ENCODE results near the gene PAIP1.
"Not testable (repeated sequence)": the region's sequence is repeated elsewhere in the genome, so short reads cannot be mapped to it uniquely, and the experiment has no call there.

PAIP1 gene

DNA sequence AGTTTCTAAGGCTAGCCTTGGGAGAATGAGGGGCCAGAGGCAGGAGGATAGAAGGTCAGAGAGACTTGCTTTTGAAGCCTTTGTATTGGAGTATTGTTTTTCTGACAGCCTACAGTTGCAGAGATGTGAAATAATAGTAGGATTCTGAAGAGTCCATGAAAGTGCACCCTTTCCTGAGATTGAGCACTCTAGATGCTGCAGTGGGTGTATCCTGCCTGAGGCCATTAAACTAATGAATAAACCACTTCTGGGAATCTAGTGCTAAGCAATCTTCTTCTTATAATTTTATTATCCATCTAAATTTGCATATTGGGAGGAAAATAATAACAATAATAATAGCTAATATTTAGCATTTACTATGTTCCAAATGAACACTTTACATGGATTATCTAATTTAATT is 26.8 kb upstream of the PAIP1 start:
- Histone ChIP-seq H3K79me2 (ENCODE audit: low read length) (no peaks in the 10 kb centered on the region), H3K27me3 (ENCODE audit: low read depth, low read length) (no peaks in the 10 kb centered on the region), H3K9me3 (ENCODE audit: insufficient read depth, low read length) (no peaks in the 10 kb centered on the region), H3K36me3 (replicated peaks; ENCODE audit: low read depth, low read length) (no peaks in the 10 kb centered on the region), H4K20me1 (ENCODE audit: insufficient read depth, low read length) (no peaks in the 10 kb centered on the region), H3K4me2 (ENCODE audit: low read length) (no peak overlapping the region), H3K4me1 (ENCODE audit: low read length) (no peaks in the 10 kb centered on the region; the same call in 1 of the 2 replicates), H2AFZ (ENCODE audit: low read depth, low read length) (no peak overlapping the region), H3K9ac (ENCODE audit: low read length) (no peak overlapping the region), H3K27ac (ENCODE audit: low read length) (no peak overlapping the region), H3K4me3 (ENCODE audit: low read length) (no peak overlapping the region)
- TF ChIP-seq, protein P1, sequence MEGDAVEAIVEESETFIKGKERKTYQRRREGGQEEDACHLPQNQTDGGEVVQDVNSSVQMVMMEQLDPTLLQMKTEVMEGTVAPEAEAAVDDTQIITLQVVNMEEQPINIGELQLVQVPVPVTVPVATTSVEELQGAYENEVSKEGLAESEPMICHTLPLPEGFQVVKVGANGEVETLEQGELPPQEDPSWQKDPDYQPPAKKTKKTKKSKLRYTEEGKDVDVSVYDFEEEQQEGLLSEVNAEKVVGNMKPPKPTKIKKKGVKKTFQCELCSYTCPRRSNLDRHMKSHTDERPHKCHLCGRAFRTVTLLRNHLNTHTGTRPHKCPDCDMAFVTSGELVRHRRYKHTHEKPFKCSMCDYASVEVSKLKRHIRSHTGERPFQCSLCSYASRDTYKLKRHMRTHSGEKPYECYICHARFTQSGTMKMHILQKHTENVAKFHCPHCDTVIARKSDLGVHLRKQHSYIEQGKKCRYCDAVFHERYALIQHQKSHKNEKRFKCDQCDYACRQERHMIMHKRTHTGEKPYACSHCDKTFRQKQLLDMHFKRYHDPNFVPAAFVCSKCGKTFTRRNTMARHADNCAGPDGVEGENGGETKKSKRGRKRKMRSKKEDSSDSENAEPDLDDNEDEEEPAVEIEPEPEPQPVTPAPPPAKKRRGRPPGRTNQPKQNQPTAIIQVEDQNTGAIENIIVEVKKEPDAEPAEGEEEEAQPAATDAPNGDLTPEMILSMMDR (IDR thresholded peaks at IDR 0.05; ENCODE audit: low read depth, low read length): no peak
- no peak for TF ChIP-seq EZH2phosphoT487 (IDR thresholded peaks at IDR 0.05; ENCODE audit: low read depth)

DNA sequence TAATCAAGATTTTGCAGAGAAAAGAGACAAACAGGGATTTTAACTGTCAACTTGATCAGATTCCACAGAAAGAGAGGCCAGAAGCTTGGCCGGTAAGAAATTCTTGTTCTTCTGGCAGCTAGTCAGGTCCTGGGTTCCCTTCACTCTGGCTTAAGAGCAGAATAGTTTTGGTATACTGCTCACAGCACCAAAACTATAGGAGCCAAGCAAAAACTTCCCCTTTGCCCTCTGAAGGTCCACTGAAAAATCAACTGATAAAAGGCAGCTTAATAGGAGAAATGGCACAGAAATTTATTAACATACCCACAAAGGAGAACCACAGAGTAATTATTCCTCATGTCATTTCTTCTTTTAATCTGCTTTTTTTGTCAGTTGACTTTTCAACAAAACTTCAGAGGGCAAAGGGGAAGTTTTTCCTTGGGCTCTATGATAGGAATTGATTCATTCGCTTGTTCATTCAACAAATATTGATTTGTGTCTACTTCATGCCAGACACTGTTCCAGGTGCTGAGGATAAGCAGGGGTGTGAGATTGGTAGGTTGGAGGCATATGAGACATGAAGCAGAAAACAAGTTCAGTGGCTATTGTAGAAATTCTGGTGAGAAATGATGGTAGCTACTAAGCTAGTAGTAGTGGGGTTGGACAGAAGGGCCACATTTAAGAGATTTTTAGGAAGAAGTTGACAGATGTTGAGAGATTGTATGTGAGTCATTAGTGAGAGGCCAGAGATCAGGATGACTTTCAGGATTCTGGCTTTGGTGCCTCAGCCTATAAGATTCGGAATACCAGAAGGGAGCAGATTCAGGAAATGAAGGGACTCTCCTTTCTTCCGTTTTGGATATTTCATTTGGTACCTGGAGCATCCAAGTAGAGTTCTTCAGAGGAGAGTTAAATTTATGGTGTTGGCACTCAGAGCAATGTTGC is 25.5 kb upstream of the PAIP1 start:
- TF ChIP-seq, protein P1 (IDR thresholded peaks at IDR 0.05; ENCODE audit: low read depth, low read length): no peak
- TF ChIP-seq EZH2phosphoT487 (IDR thresholded peaks at IDR 0.05; ENCODE audit: low read depth): no peak
- H2AFZ ChIP-seq (ENCODE audit: low read depth, low read length): no peak overlapping the region
- H3K9me3 ChIP-seq (ENCODE audit: insufficient read depth, low read length): no peaks in the 10 kb centered on the region
- H3K27ac ChIP-seq (ENCODE audit: low read length): no peak overlapping the region
- no peaks in the 10 kb centered on the region for H3K27me3 ChIP-seq (ENCODE audit: low read depth, low read length)
- no peaks in the 10 kb centered on the region for H4K20me1 ChIP-seq (ENCODE audit: insufficient read depth, low read length)
- H3K4me3 ChIP-seq (ENCODE audit: low read length): no peak overlapping the region
- H3K36me3 ChIP-seq (replicated peaks; ENCODE audit: low read depth, low read length): no peaks in the 10 kb centered on the region
- H3K79me2 ChIP-seq (ENCODE audit: low read length): no peaks in the 10 kb centered on the region
- no peak overlapping the region for H3K4me2 ChIP-seq (ENCODE audit: low read length)
- H3K9ac ChIP-seq (ENCODE audit: low read length): no peak overlapping the region
- H3K4me1 ChIP-seq (ENCODE audit: low read length): no peaks in the 10 kb centered on the region; the same call in 1 of the 2 replicates

DNA sequence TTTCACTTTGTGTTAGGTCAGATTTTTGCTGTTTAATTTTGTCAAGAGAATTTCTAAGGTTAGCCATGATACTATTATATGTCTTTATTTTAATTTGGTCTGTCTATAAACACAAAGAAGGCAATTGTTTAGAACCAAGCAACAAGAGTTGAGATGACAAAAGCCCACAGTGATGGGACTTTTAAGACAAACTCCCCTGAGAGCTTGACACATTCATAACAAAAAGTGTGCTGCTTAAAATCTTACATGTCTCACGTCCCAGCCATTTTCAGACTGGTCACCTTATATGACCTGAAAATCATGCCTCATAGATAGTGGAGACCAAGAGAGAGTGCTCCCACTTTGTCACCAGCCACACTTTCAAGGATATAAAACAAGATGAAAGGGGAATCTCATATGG is 24.5 kb upstream of the PAIP1 start:
- Histone ChIP-seq H3K27me3 (ENCODE audit: low read depth, low read length) (no peaks in the 10 kb centered on the region), H3K4me1 (ENCODE audit: low read length) (no peaks in the 10 kb centered on the region; the same call in 1 of the 2 replicates), H3K9me3 (ENCODE audit: insufficient read depth, low read length) (no peaks in the 10 kb centered on the region), H3K79me2 (ENCODE audit: low read length) (no peaks in the 10 kb centered on the region), H4K20me1 (ENCODE audit: insufficient read depth, low read length) (no peaks in the 10 kb centered on the region), H3K4me2 (ENCODE audit: low read length) (no peak overlapping the region), H2AFZ (ENCODE audit: low read depth, low read length) (no peak overlapping the region), H3K27ac (ENCODE audit: low read length) (no peak overlapping the region), H3K9ac (ENCODE audit: low read length) (no peak overlapping the region), H3K36me3 (replicated peaks; ENCODE audit: low read depth, low read length) (no peaks in the 10 kb centered on the region), H3K4me3 (ENCODE audit: low read length) (no peak overlapping the region)
- TF ChIP-seq EZH2phosphoT487 (IDR thresholded peaks at IDR 0.05; ENCODE audit: low read depth): no peak
- TF ChIP-seq, protein P1 (IDR thresholded peaks at IDR 0.05; ENCODE audit: low read depth, low read length): no peak

DNA sequence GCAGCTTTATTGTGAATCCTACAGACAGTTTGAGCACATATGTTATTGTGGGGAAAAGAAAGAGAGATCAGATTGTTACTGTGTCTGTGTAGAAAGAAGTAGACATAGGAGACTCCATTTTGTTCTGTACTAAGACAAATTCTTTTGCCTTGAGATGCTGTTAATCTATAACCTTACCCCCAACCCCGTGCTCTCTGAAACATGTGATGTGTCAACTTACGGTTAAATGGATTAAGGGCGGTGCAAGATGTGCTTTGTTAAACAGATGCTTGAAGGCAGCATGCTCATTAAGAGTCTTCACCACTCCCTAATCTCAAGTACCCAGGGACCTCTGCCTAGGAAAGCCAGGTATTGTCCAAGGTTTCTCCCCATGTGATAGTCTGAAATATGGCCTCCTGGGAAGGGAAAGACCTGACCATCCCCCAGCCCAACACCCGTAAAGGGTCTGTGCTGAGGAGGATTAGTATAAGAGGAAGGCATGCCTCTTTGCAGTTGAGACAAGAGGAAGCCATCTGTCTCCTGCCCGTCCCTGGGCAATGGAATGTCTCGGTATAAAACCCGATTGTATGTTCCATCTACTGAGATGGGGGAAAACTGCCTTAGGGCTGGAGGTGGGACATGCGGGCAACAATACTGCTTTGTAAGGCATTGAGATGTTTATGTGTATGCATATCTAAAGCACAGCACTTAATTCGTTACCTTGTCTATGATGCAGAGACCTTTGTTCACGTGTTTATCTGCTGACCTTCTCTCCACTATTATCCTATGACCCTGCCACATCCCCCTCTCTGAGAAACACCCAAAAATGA is 23.7 kb upstream of the PAIP1 start:
- not testable (repeated sequence) for H3K4me3 ChIP-seq (ENCODE audit: low read length); H3K4me1 ChIP-seq (ENCODE audit: low read length); H3K4me2 ChIP-seq (ENCODE audit: low read length); H3K36me3 ChIP-seq (replicated peaks; ENCODE audit: low read depth, low read length); H3K27ac ChIP-seq (ENCODE audit: low read length); H3K27me3 ChIP-seq (ENCODE audit: low read depth, low read length); H3K9ac ChIP-seq (ENCODE audit: low read length); H2AFZ ChIP-seq (ENCODE audit: low read depth, low read length); H4K20me1 ChIP-seq (ENCODE audit: insufficient read depth, low read length); H3K9me3 ChIP-seq (ENCODE audit: insufficient read depth, low read length); H3K79me2 ChIP-seq (ENCODE audit: low read length)
